ENCODE data around the gene DPYD. TPM values are rescaled to one million over a fixed set of nuclear protein-coding genes. Genes with fewer than 3 reads are reported as not detected.

DPYD gene
- total RNA-seq, 1 donor, result 103 TPM

- no peaks in the 10 kb centered on the region for H3K9me3 ChIP-seq (ENCODE audit: low read depth, low read length)
- H3K27me3 ChIP-seq (ENCODE audit: insufficient read depth, low read length), result no peaks in the 10 kb centered on the region
- no peak overlapping the region for H3K4me3 ChIP-seq (ENCODE audit: low read length)
Measured at GRCh38 chr1:97457446-97458089, 463.3 kb downstream of the DPYD start.

GRCh38 chr1:97451944-97452343, 468.9 kb downstream of the DPYD start:
- H3K4me1 ChIP-seq (ENCODE audit: insufficient read depth, low read length), result no peaks in the 10 kb centered on the region
- no peak overlapping the region for H3K4me3 ChIP-seq (ENCODE audit: low read length)
- no peaks in the 10 kb centered on the region for H3K9me3 ChIP-seq (ENCODE audit: low read depth, low read length)
- no peaks in the 10 kb centered on the region for H3K27me3 ChIP-seq (ENCODE audit: insufficient read depth, low read length)

More at GRCh38 chr1:97457446-97458089, 463.3 kb downstream of the DPYD start:
- H3K4me1 ChIP-seq (ENCODE audit: insufficient read depth, low read length), result no peaks in the 10 kb centered on the region

GRCh38 chr1:97451046-97451826, 469.6 kb downstream of the DPYD start:
- no peaks in the 10 kb centered on the region for H3K4me1 ChIP-seq (ENCODE audit: insufficient read depth, low read length)
- no peaks in the 10 kb centered on the region for H3K27me3 ChIP-seq (ENCODE audit: insufficient read depth, low read length)
- H3K9me3 ChIP-seq (ENCODE audit: low read depth, low read length), result no peaks in the 10 kb centered on the region
- H3K4me3 ChIP-seq (ENCODE audit: low read length), result no peak overlapping the region

GRCh38 chr1:97441966-97442365, 478.9 kb downstream of the DPYD start:
- H3K27me3 ChIP-seq (ENCODE audit: insufficient read depth, low read length), result no peaks in the 10 kb centered on the region
- H3K9me3 ChIP-seq (ENCODE audit: low read depth, low read length), result no peaks in the 10 kb centered on the region
- no peak overlapping the region for H3K4me3 ChIP-seq (ENCODE audit: low read length)
- no peaks in the 10 kb centered on the region for H3K4me1 ChIP-seq (ENCODE audit: insufficient read depth, low read length)

- H3K9me3 ChIP-seq (ENCODE audit: low read depth, low read length), result no peaks in the 10 kb centered on the region
Measured at GRCh38 chr1:97433824-97434177, 487.0 kb downstream of the DPYD start.

GRCh38 chr1:97433094-97433823, 487.6 kb downstream of the DPYD start:
- Histone ChIP-seq H3K4me3 (ENCODE audit: low read length) (no peak overlapping the region), H3K9me3 (ENCODE audit: low read depth, low read length) (no peaks in the 10 kb centered on the region), H3K4me1 (ENCODE audit: insufficient read depth, low read length) (no peaks in the 10 kb centered on the region), H3K27me3 (ENCODE audit: insufficient read depth, low read length) (no peaks in the 10 kb centered on the region)

More at GRCh38 chr1:97433824-97434177, 487.0 kb downstream of the DPYD start:
- Histone ChIP-seq H3K4me3 (ENCODE audit: low read length) (no peak overlapping the region), H3K27me3 (ENCODE audit: insufficient read depth, low read length) (no peaks in the 10 kb centered on the region), H3K4me1 (ENCODE audit: insufficient read depth, low read length) (no peaks in the 10 kb centered on the region)

- no peaks in the 10 kb centered on the region for H3K4me1 ChIP-seq (ENCODE audit: insufficient read depth, low read length)
- H3K27me3 ChIP-seq (ENCODE audit: insufficient read depth, low read length), result no peaks in the 10 kb centered on the region
- H3K4me3 ChIP-seq (ENCODE audit: low read length), result no peak overlapping the region
- H3K9me3 ChIP-seq (ENCODE audit: low read depth, low read length), result no peaks in the 10 kb centered on the region
Measured at GRCh38 chr1:97427371-97427770, 493.5 kb downstream of the DPYD start.

- no peaks in the 10 kb centered on the region for H3K9me3 ChIP-seq (ENCODE audit: low read depth, low read length)
- H3K27me3 ChIP-seq (ENCODE audit: insufficient read depth, low read length), result no peaks in the 10 kb centered on the region
- no peak overlapping the region for H3K4me3 ChIP-seq (ENCODE audit: low read length)
Measured at GRCh38 chr1:97424209-97424608, 496.6 kb downstream of the DPYD start.

GRCh38 chr1:97423403-97423802, 497.4 kb downstream of the DPYD start:
- Histone ChIP-seq H3K4me3 (ENCODE audit: low read length) (no peak overlapping the region), H3K4me1 (ENCODE audit: insufficient read depth, low read length) (no peaks in the 10 kb centered on the region), H3K9me3 (ENCODE audit: low read depth, low read length) (no peaks in the 10 kb centered on the region), H3K27me3 (ENCODE audit: insufficient read depth, low read length) (no peaks in the 10 kb centered on the region)

More at GRCh38 chr1:97424209-97424608, 496.6 kb downstream of the DPYD start:
- H3K4me1 ChIP-seq (ENCODE audit: insufficient read depth, low read length), result no peaks in the 10 kb centered on the region

GRCh38 chr1:97417661-97418060, 503.2 kb downstream of the DPYD start:
- Histone ChIP-seq H3K4me3 (ENCODE audit: low read length) (no peak overlapping the region), H3K9me3 (ENCODE audit: low read depth, low read length) (no peaks in the 10 kb centered on the region), H3K27me3 (ENCODE audit: insufficient read depth, low read length) (no peaks in the 10 kb centered on the region), H3K4me1 (ENCODE audit: insufficient read depth, low read length) (no peaks in the 10 kb centered on the region)

GRCh38 chr1:97414682-97415312, 506.0 kb downstream of the DPYD start:
- no peaks in the 10 kb centered on the region for H3K9me3 ChIP-seq (ENCODE audit: low read depth, low read length)
- H3K27me3 ChIP-seq (ENCODE audit: insufficient read depth, low read length), result no peaks in the 10 kb centered on the region
- no peak overlapping the region for H3K4me3 ChIP-seq (ENCODE audit: low read length)
- no peaks in the 10 kb centered on the region for H3K4me1 ChIP-seq (ENCODE audit: insufficient read depth, low read length)

GRCh38 chr1:97412737-97413136, 508.1 kb downstream of the DPYD start:
- Histone ChIP-seq H3K4me3 (ENCODE audit: low read length) (no peak overlapping the region), H3K27me3 (ENCODE audit: insufficient read depth, low read length) (no peaks in the 10 kb centered on the region), H3K9me3 (ENCODE audit: low read depth, low read length) (no peaks in the 10 kb centered on the region), H3K4me1 (ENCODE audit: insufficient read depth, low read length) (no peaks in the 10 kb centered on the region)

GRCh38 chr1:97412166-97412565, 508.7 kb downstream of the DPYD start:
- Histone ChIP-seq H3K4me3 (ENCODE audit: low read length) (no peak overlapping the region), H3K9me3 (ENCODE audit: low read depth, low read length) (no peaks in the 10 kb centered on the region), H3K27me3 (ENCODE audit: insufficient read depth, low read length) (no peaks in the 10 kb centered on the region), H3K4me1 (ENCODE audit: insufficient read depth, low read length) (no peaks in the 10 kb centered on the region)

GRCh38 chr1:97396463-97396862, 524.4 kb downstream of the DPYD start:
- no peaks in the 10 kb centered on the region for H3K4me1 ChIP-seq (ENCODE audit: insufficient read depth, low read length)
- no peaks in the 10 kb centered on the region for H3K27me3 ChIP-seq (ENCODE audit: insufficient read depth, low read length)
- no peaks in the 10 kb centered on the region for H3K9me3 ChIP-seq (ENCODE audit: low read depth, low read length)
- no peak overlapping the region for H3K4me3 ChIP-seq (ENCODE audit: low read length)

GRCh38 chr1:97392701-97393100, 528.1 kb downstream of the DPYD start:
- no peaks in the 10 kb centered on the region for H3K4me1 ChIP-seq (ENCODE audit: insufficient read depth, low read length)
- H3K9me3 ChIP-seq (ENCODE audit: low read depth, low read length), result no peaks in the 10 kb centered on the region
- H3K4me3 ChIP-seq (ENCODE audit: low read length), result no peak overlapping the region
- H3K27me3 ChIP-seq (ENCODE audit: insufficient read depth, low read length), result no peaks in the 10 kb centered on the region

Measured in mononuclear cell (primary cell).